Dendritic cell treated with granulocyte-macrophage colony-stimulating factor and Interleukin-4, amounts not matched to agents 40 ng/mL and 50 ng/mL, for 4 days (primary cell): ENCODE results near the gene ZNF616.
"Not testable (repeated sequence)": the region's sequence is repeated elsewhere in the genome, so short reads cannot be mapped to it uniquely, and the experiment has no call there.

ENCODE experiments used
- H3K27ac Mint-ChIP-seq: one replicate; pipeline ENCODE4 v1.8.0; 2022; ENCODE audit warnings: mild to moderate bottlenecking, mixed read lengths
- H3K27me3 Mint-ChIP-seq: one replicate; pipeline ENCODE4 v1.8.0; 2022; ENCODE audit warnings: mild to moderate bottlenecking, mixed read lengths
- H3K36me3 Mint-ChIP-seq: one replicate; pipeline ENCODE4 v1.8.0; 2022; ENCODE audit warnings: low read depth, mixed read lengths
- H3K4me1 Mint-ChIP-seq: one replicate; pipeline ENCODE4 v1.8.0; 2022; ENCODE audit warnings: low read depth, mixed read lengths
- H3K4me3 Mint-ChIP-seq: one replicate; pipeline ENCODE4 v1.8.0; 2022; ENCODE audit warnings: mild to moderate bottlenecking, moderate library complexity, mixed read lengths
- H3K9me3 Mint-ChIP-seq: one replicate; pipeline ENCODE4 v1.8.0; 2022; ENCODE audit warnings: mixed read lengths
- intact Hi-C: fragments of 100-400 bp; cut with micrococcal nuclease; formaldehyde crosslinking; loops from one replicate; pipeline ENCODE4 v1.15.0; 2022

ZNF616 gene

DNA sequence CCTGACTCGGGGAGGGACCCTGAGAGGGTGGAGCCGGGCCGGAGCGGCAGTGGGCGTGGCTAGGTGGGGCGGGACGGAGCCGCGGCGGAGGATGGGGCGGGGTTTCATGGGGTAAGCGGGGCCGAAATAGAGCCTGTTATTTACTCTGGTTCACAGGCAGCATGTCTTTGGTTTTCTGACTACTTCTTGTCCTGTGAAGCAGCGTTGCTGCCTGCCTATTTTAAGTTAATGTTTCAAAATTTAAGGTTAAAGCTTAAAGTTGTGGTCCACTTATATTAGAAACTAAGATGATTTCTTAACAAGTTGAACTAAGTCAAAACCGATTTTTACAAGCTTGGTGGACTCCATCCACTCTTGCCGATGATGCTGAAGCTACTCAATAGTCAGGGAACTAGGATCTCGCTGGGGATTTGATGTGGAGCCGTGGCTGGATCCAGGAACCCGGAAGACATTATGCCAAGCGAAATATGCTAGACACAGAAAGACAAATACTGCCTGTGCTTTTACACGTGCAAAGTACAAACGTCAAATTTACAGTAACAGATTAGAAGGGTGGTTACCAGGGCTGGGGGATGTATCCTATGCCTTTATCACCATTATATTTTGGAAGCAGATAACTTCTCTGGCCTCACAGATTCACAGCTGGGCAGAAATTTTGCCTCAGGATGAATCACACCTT is 433 bp upstream of the ZNF616 start:
- Mint-ChIP-seq H3K27ac (peak overlapping the region; percentile 98), H3K9me3 (peaks cover 45% of the 10 kb centered on the region), H3K36me3 (peaks cover 45% of the 10 kb centered on the region), H3K4me3 (peak overlapping the region; percentile 93), H3K27me3 (no peaks in the 10 kb centered on the region), H3K4me1 (peaks cover 18% of the 10 kb centered on the region)
- intact Hi-C loops: no loop called here

DNA sequence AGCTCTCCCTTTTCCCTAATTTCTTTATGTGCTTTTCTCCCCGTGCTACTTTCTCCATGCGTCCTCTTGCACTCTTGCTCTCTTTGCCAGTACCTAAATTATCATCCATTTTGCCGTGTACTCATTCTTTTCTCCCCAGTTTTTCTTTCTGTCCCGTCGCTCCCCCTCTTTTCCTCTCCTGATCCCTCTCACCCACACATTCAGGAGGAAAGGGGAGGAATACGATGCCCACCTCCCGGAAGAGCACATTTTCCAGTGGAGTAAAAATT is 821 bp downstream of the ZNF616 start:
- peak overlapping the region; percentile 93 for H3K4me3 Mint-ChIP-seq
- H3K9me3 Mint-ChIP-seq: peaks cover 47% of the 10 kb centered on the region
- H3K27ac Mint-ChIP-seq: peak overlapping the region; percentile 98
- H3K36me3 Mint-ChIP-seq: peaks cover 57% of the 10 kb centered on the region
- H3K27me3 Mint-ChIP-seq: no peaks in the 10 kb centered on the region
- peaks cover 18% of the 10 kb centered on the region for H3K4me1 Mint-ChIP-seq
- intact Hi-C loops: loop anchor here (1.0 to 2.0 kb wide), 2 partner anchors 51 to 98 kb away; partner anchors contain the start of gene PPP2R1A

DNA sequence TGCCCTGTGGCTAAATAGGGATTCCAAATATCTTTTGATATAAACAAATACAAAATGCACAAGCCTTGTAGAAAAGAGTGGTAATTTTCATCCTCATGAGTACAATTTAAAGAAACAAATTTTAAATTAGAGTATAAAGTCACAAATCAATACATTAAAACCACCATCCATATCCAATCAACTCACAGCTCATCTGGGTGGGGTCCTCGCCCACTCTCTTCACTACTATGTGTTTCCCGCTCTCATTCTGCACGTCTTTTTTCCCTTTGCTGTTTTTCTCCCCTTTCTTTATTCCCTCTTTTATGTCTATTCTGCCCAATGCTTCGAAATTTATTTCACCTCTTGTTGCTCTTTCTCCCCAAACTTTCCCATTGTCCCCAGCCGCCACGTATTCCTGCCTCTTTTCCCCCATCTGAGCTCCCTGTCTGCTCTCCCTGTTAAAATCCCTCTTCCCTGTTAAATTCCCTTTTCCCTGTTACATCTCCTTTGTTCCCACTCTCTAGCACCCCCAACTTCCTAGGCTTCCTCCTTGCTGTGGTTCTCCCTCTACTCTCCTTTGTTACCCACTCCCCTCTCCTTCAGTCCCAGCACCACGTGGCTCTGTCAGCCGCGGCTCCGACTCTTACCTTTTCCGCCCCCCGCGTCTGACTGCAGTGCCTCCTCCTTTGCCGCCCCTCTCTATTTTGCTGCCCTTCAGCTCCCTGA is 1.3 kb downstream of the ZNF616 start:
- peaks cover 51% of the 10 kb centered on the region for H3K9me3 Mint-ChIP-seq
- peaks cover 18% of the 10 kb centered on the region for H3K4me1 Mint-ChIP-seq
- H3K27ac Mint-ChIP-seq: peak overlapping the region; percentile 98
- no peaks in the 10 kb centered on the region for H3K27me3 Mint-ChIP-seq
- peaks cover 62% of the 10 kb centered on the region for H3K36me3 Mint-ChIP-seq
- H3K4me3 Mint-ChIP-seq: peak overlapping the region; percentile 93
- intact Hi-C loops: loop anchor here (2.0 kb wide), 1 partner anchor 98 kb away; no protein-coding TSS in a partner anchor

DNA sequence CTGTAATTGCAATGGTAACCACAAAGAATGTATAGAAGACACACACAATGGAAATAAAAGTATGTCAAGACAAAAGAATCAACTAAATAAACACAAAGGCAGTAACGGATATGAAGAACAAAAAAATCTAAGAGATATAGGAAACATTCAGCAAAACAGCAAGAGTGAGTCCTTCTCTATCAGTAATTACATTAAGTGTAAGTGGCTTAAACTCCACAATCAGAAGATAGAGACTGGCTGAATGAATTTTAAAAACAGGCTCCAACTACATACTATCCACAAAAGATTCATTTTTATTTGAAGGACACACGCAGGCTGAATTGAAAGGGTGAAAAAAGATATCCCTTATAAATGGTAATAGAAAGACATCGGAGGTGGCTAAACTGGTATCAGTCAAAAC is 19.5 kb downstream of the ZNF616 start:
- Mint-ChIP-seq H3K36me3 (peaks cover 98% of the 10 kb centered on the region), H3K4me1 (no peaks in the 10 kb centered on the region), H3K4me3 (no peak overlapping the region), H3K27me3 (no peaks in the 10 kb centered on the region), H3K27ac (no peak overlapping the region), H3K9me3 (peaks cover 86% of the 10 kb centered on the region)
- intact Hi-C loops: no loop called here

DNA sequence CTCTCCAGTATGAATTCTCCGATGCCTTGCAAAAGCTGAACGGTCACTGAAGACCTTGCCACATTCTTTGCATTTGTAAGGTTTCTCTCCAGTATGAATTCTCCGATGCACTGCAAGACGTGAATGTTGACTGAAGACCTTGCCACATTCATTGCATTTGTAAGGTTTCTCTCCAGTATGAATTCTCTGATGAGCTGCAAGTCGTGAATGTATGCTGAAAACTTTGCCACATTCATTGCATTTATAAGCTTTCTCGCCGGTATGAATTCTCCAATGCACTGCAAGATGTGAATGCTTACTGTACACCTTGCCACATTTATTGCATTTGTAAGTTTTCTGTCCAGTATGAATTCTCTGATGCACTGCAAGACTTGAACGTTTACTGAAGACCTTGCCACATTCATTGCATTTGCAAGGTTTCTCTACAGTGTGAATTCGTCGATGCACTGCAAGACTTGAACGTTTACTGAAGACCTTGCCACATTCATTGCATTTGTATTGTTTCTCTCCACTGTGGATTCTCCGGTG is 24.1 kb downstream of the ZNF616 start:
- Mint-ChIP-seq H3K9me3 (peaks cover 94% of the 10 kb centered on the region), H3K27ac (no peak overlapping the region), H3K4me1 (no peaks in the 10 kb centered on the region), H3K4me3 (no peak overlapping the region), H3K36me3 (peaks cover 62% of the 10 kb centered on the region), H3K27me3 (no peaks in the 10 kb centered on the region)
- intact Hi-C loops: no loop called here

DNA sequence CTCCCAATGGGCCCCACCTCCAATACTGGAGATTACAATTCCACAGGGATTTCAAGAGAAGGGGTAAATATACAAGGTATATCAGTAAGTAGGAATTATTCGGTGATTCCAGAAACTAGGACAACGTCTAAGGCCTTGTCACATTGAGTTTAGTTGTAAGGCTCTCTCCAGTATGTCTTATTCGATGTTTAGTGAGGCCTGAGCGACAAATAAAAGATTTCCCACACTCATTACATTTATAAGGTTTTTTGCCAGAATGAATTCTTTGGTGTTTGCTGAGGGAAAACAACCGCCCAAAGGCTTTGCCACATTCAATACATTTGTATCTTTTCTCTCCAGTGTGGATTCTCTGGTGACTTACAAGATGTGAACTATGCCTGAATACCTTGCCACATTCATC is 25.0 kb downstream of the ZNF616 start:
- intact Hi-C loops: no loop called here
- H3K36me3 Mint-ChIP-seq: peaks cover 53% of the 10 kb centered on the region
- H3K9me3 Mint-ChIP-seq: peaks cover 94% of the 10 kb centered on the region
- H3K27ac Mint-ChIP-seq: no peak overlapping the region
- no peaks in the 10 kb centered on the region for H3K27me3 Mint-ChIP-seq
- H3K4me3 Mint-ChIP-seq: no peak overlapping the region
- H3K4me1 Mint-ChIP-seq: no peaks in the 10 kb centered on the region

DNA sequence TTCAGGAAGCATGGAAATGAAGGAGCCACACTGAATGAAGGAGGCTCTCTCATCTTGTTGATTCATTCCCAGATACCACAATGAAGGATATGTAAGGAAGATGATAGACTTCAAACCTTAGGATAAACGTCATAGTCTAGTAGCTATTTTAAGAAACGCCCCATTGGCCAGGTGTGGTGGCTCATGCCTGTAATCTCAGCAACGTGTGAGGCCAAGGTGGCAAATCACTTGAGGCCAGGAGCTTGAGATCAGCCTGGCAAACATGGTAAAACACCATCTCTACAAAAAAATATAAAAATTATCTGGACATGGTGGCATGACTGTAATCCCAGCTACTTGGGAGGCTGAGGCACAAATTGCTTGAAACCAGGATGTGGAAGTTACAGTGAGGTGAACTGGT is 27.1 kb downstream of the ZNF616 start:
- Mint-ChIP-seq H3K4me1 (no peaks in the 10 kb centered on the region), H3K27ac (no peak overlapping the region), H3K27me3 (no peaks in the 10 kb centered on the region), H3K36me3 (peaks cover 33% of the 10 kb centered on the region), H3K9me3 (peaks cover 90% of the 10 kb centered on the region), H3K4me3 (no peak overlapping the region)
- intact Hi-C loops: no loop called here

DNA sequence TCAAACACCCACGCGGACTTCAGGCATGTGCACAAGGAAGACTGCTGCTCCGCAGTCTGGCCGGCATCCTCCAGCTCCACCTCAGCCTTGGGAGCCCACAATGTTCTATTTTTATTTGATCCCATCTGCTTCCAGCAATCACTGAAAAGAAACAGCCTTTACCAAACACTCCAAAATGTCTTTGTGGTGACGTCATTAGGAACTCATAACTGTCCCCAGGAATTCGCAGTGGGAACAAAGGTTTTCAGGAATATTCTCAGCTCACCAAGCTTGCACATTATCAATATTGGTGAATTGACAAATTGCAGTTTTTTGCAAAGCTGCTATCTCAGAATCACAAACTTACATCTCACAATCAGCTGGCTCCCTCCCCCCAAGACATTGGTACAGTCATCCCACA is 29.0 kb downstream of the ZNF616 start:
- Mint-ChIP-seq H3K36me3 (peaks cover 16% of the 10 kb centered on the region), H3K4me3 (no peak overlapping the region), H3K27me3 (no peaks in the 10 kb centered on the region), H3K4me1 (no peaks in the 10 kb centered on the region), H3K27ac (no peak overlapping the region), H3K9me3 (peaks cover 91% of the 10 kb centered on the region)
- intact Hi-C loops: no loop called here

DNA sequence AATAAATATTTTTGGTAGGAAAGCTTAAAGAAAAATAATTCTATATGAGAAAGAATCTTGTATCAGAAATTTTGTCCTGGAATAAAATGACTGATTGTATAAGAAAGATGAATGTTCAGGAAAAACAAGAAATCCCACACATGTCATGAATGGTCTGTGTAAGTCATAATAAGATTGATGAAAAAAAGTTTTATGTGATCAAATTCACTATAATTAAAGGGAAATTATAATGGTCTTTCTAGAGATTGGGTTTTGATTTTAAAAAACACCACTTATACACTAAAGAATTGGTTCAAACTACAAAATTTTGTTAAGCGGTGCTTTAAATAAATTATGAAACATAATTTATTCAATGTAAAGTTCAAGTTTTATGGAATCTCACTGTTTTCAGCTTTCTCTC is 37.0 kb downstream of the ZNF616 start:
- no peaks in the 10 kb centered on the region for H3K36me3 Mint-ChIP-seq
- intact Hi-C loops: no loop called here
- peaks cover 75% of the 10 kb centered on the region for H3K9me3 Mint-ChIP-seq

DNA sequence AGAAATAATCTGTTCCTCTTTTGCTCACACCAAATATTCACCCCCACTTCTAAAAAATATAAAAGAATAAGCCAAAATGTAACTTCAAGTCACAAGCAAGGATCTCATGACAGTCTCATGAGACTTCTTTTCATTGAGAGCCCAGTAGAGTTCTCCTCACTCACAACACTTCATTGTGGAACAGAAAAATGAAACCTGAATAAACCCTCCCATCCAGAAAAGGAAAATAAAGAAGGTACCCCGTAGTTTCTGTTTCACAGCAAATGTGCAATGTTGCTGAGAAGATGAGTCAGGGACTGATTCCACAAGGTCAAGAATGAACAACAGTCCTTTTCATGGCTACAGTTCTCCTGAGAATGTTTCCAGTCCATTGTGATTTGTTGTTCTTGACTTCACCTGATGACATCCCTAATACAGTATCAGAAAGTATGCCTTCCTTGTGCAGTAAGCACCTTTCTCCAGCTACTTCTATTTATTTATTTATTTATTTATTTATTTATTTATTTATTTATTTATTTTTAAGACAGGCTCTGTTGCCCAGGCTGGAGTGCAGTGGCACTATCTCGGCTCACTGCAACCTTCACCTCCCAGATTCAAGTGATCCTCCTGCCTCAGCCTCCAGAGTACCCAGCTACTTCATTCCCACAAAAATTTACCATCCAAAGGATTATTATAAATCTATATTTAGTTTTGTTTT is 37.7 kb downstream of the ZNF616 start:
- H3K9me3 Mint-ChIP-seq: peaks cover 75% of the 10 kb centered on the region
- intact Hi-C loops: no loop called here
- H3K27ac Mint-ChIP-seq: no peak overlapping the region
- H3K27me3 Mint-ChIP-seq: no peaks in the 10 kb centered on the region
- no peaks in the 10 kb centered on the region for H3K4me1 Mint-ChIP-seq
- peaks cover 1% of the 10 kb centered on the region for H3K36me3 Mint-ChIP-seq
- H3K4me3 Mint-ChIP-seq: no peak overlapping the region

More for the DNA sequence above, 37.0 kb downstream of the ZNF616 start:
- Mint-ChIP-seq H3K27ac (no peak overlapping the region), H3K4me3 (no peak overlapping the region), H3K27me3 (no peaks in the 10 kb centered on the region), H3K4me1 (no peaks in the 10 kb centered on the region)

DNA sequence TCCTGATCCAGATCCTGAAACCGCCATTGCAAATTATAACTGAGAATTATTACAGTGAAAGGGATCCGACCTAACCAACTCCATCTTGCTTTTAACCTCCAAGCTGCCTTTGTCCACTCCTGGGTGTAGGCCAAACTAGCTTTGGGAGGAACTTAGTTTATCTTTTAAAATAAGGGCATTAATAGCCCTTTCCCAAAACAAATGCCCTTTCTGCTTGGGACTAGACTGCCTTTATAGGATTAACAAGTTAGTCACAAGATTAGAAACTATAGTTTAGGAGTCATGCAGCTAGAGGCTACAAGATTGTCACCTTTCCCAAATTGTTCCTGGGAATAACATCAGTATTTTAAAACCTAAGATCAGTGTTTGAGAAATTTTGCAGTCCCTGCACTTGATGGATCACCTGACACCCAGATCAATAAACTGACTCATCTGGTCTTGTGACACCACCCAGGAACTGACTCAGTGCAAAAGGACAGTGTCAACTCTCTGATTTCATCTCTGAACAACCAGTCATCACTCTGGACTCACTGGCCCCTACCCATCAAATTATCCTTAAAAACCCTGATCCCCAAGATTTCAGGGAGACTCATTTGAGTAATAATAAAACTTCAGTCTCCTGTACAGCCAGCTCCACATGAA is 40.1 kb downstream of the ZNF616 start:
- intact Hi-C loops: no loop called here
- Mint-ChIP-seq H3K27me3 (no peaks in the 10 kb centered on the region), H3K4me1 (peaks cover 9% of the 10 kb centered on the region), H3K36me3 (peaks cover 25% of the 10 kb centered on the region), H3K27ac (no peak overlapping the region), H3K4me3 (no peak overlapping the region), H3K9me3 (peaks cover 73% of the 10 kb centered on the region)

DNA sequence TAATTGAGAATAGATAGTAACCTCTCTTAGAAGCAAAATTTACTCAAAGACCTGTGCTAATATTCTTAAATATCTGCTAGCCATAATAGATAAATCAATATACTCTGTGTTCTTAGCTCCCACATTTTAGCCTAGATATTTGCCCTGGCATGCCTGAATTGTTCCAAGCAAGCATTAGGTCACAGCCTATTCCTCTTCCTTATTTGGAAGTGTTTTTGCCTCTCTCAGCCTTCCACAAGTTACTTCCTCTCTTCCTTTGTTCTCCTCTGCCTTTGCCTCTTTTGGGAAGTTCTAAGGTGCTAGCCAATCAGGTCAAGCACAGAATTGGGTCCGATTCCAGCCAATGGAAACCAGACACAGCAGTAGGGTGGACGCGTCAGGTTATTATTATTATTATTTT is 43.3 kb downstream of the ZNF616 start:
- H3K4me3 Mint-ChIP-seq, intact Hi-C loops, H3K27ac Mint-ChIP-seq, H3K27me3 Mint-ChIP-seq: not testable (repeated sequence)
- Mint-ChIP-seq H3K4me1 (peaks cover 19% of the 10 kb centered on the region), H3K9me3 (peaks cover 83% of the 10 kb centered on the region), H3K36me3 (peaks cover 57% of the 10 kb centered on the region)

DNA sequence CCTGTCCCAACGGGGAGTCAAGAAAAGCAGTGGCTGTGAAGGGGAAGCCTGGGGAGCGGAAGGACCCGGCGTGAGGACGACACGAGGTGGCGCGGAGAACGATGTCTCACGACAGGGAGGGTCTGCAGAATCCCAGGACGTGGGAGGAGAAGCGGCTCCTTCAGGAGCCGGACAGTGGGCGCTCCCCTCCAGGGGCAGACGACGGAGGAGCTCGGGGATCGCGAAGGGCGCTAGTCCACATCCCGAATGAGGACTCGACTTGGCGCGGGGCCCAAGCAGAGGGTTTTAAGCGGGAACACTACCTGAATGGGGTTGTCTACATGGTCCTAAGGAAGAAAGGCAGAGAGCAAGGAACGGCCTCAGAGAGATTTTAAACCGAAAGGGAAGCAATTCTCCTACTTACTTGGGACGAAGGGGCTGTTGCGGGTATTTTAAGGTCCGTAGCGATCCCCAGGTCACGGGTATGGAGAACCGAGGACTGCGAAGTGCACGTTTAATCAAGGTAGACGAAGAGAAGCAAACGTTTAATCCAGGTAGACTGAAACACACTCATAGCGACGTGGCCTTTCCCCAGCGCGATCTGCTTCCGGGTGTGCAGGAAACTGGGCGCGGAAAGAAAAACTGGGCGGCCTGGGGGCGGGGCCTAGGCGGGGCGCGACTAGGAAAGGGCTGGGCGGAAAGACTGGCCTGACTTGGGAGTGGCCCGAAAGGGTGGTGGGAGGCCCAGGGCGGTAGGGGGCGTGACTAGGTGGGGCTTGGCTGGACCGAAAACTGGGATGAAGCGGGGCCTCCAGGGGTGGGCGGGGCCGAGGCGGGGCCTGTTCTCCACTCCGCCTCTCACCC is 44.3 kb downstream of the ZNF616 start, which contains the start of gene ZNF841:
ZNF841 (minus strand) TSS at position 594 of the 843 bp plus-strand sequence. CDS start 10,964 bp downstream, outside the sequence.
- H3K36me3 Mint-ChIP-seq: peaks cover 67% of the 10 kb centered on the region
- H3K4me3 Mint-ChIP-seq: peak within 1 kb of the TSS; percentile 88
- intact Hi-C loops: no loop called here
- H3K9me3 Mint-ChIP-seq: peaks cover 92% of the 10 kb centered on the region
- peak within 1 kb of the TSS; percentile 90 for H3K27ac Mint-ChIP-seq
- no peaks in the 10 kb centered on the region for H3K27me3 Mint-ChIP-seq
- H3K4me1 Mint-ChIP-seq: peaks cover 19% of the 10 kb centered on the region
